PC-3 (cell line): ENCODE data around the gene VKORC1L1.

Source experiments
- EZH2 ChIP-seq: fragments of 300-600 bp; sonication (generic); IDR thresholded peaks from one replicate; pipeline ENCODE4 v1.6.1; 2017; ENCODE audit warnings: antibody characterized with exemption, mild to moderate bottlenecking, low read length; ENCODE audit not compliant: unreplicated experiment
- EZH2phosphoT487 ChIP-seq: fragments of 300-600 bp; sonication (generic); IDR thresholded peaks from 2 replicates; pipeline ENCODE4 v1.6.1; 2018; ENCODE audit warnings: mild to moderate bottlenecking, antibody characterized with exemption, low read length, borderline replicate concordance
- TF ChIP-seq, protein P1 (sequence below): fragments of 300-600 bp; sonication (generic); conservative IDR thresholded peaks from 2 replicates; pipeline ENCODE4 v1.5.1; 2017; ENCODE audit warnings: antibody characterized with exemption, low read depth, mild to moderate bottlenecking, low read length

DNA sequence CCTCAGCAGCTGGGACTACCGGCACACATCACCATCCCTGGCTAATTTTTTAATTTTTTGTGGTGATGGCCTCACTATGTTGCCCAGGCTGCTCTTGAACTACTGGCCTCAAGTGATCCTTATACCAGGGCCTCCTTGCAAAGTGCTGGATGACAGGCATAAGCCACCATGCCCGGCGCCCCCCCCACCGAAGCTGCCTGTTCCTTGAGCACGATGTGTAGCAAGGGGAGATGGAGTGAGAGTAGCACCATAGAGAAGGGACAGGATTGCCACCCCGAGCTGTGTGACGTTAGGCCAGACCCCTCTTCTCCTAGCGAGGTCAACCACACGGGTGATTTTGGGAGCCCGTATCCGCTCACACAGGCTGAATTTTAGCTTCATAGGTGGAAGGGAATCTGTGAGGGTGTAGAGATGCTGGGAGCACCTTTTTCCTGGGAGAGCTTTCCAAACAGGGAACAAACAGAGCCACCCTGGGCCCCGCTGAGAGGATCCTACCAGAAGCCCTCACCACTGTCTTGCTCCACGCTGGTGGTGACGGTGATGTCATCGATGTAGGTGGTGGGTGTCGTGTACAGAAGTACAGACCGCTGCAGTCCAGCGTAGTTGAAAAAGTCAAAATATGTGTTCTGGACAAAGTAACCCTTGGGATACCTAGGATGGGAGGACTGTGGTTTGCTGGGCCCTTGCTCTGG lies 106.2 kb downstream of the VKORC1L1 start:
- TF ChIP-seq, protein P1, sequence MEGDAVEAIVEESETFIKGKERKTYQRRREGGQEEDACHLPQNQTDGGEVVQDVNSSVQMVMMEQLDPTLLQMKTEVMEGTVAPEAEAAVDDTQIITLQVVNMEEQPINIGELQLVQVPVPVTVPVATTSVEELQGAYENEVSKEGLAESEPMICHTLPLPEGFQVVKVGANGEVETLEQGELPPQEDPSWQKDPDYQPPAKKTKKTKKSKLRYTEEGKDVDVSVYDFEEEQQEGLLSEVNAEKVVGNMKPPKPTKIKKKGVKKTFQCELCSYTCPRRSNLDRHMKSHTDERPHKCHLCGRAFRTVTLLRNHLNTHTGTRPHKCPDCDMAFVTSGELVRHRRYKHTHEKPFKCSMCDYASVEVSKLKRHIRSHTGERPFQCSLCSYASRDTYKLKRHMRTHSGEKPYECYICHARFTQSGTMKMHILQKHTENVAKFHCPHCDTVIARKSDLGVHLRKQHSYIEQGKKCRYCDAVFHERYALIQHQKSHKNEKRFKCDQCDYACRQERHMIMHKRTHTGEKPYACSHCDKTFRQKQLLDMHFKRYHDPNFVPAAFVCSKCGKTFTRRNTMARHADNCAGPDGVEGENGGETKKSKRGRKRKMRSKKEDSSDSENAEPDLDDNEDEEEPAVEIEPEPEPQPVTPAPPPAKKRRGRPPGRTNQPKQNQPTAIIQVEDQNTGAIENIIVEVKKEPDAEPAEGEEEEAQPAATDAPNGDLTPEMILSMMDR: no peak
- TF ChIP-seq EZH2phosphoT487 (no peak), EZH2 (no peak)
